ENCODE data around the gene C1RL.

C1RL gene

DNA sequence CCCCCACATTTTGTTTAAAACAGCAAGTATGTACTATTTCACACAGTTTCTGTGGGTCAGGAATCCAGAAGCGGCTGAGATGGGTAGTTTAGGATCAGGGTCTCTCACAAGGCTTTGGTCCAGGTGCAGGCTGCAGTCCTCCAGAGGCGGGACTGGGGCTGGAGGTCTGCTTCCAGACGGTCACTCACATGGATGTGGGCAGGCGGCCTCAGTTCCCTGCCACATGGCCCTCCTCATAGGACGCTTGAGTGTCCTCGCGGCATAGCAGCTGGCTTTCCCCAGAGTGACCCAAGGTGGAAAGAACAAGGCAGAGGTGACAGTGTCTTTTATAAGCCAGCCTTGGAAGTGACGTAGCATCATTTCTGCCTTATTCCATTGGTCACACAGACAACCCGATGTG lies 7.9 kb upstream of the C1RL start:
- in situ Hi-C loops (cut with HindIII; ENCODE audit: low sequenced_read_pairs): no loop called here

DNA sequence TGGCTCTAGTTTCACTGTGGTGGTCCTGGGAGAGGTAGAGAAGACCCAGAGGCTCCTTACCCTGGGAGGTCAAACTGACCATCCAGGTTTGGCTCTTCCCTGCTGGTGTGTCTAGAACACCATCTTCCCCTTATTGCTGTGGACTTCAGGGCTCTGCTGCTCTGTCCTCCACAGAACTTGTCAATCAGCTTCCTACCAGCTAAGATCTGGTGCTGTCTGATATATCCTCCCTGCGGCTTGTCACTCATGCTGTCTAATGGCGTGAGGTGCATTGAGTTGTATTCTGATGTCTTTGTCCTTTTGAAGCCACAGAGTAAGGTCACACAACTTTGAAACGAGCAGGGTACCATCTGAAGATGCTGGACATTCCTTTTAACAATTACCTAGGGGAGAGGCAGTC lies 7.2 kb upstream of the C1RL start:
- in situ Hi-C loops (cut with HindIII; ENCODE audit: low sequenced_read_pairs): no loop called here

- in situ Hi-C loops (cut with HindIII; ENCODE audit: low sequenced_read_pairs): no loop called here
These were observed 5.8 kb upstream of the C1RL start for GRCh38 chr12:7114851-7115250.

- in situ Hi-C loops (cut with HindIII; ENCODE audit: low sequenced_read_pairs): no loop called here
These were observed 5.0 kb upstream of the C1RL start for GRCh38 chr12:7114008-7114407.

DNA sequence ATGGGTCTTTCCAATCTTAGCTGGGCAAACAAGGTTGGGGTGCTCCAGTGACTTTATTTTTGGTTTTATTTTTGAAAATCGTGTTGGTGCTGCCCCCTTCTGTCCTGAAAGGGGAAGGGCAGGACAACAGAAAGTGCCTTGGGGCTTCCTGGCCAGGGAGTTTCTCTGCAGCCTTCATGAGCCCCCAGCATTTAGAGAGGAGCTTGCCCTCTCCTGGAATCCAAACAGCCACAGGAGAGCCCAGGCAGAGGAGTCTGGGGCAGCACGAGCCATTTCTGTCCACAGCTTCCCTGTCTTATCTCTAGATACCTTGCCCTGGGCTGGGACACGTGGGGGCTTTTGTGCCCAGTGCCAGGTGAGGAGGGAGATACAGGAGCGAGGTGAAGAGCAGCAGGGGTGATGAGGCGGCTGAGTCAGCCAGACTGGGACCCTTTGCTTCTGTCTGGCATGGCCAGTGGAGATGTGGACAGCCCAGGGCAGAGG lies 4.4 kb upstream of the C1RL start:
- in situ Hi-C loops (cut with HindIII; ENCODE audit: low sequenced_read_pairs): no loop called here

DNA sequence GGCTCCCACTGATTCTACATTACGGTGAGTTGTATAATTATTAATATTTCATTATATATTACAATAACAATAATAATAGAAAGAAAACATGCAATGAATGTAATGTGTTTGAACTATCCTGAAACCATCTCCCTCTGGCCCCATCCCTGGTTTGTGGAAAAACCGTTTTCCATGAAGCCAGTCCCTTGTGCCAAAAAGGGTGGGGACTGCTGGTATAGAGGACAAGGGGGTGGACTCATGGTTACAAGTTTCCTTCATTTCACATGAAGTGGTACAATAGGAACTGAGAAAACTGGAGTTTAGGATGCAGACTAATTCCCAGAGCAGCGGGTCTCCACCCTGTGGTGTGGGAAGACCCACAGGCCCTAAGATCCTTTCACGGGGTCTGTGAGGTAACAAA lies 3.0 kb upstream of the C1RL start:
- in situ Hi-C loops (cut with HindIII; ENCODE audit: low sequenced_read_pairs): no loop called here

DNA sequence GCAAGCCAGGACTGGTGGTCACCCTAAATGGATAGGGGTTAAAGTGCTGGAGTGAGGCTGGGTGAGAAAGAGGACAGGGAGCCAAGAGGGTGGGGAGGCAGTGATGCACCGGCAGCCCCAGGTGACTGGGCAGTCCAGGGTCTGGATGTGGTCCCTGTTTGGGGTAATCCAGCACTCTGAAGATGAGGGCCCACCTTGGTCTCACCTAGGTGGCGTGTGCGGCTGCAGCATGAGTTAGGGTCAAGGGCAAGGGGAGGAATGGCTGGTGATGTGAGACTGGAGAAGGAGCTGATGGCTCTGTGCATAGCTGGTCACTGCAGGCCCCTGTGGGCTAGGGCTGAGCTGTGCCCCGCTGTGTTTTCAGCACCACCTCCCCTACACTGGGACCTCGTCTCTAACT lies 1.6 kb upstream of the C1RL start:
- in situ Hi-C loops (cut with HindIII; ENCODE audit: low sequenced_read_pairs): no loop called here

GRCh38 chr12:7109572-7109920 lies 532 bp upstream of the C1RL start:
- in situ Hi-C loops (cut with HindIII; ENCODE audit: low sequenced_read_pairs): loop anchor here (10.0 kb wide), 1 partner anchor 55 kb away; no protein-coding TSS in a partner anchor

DNA sequence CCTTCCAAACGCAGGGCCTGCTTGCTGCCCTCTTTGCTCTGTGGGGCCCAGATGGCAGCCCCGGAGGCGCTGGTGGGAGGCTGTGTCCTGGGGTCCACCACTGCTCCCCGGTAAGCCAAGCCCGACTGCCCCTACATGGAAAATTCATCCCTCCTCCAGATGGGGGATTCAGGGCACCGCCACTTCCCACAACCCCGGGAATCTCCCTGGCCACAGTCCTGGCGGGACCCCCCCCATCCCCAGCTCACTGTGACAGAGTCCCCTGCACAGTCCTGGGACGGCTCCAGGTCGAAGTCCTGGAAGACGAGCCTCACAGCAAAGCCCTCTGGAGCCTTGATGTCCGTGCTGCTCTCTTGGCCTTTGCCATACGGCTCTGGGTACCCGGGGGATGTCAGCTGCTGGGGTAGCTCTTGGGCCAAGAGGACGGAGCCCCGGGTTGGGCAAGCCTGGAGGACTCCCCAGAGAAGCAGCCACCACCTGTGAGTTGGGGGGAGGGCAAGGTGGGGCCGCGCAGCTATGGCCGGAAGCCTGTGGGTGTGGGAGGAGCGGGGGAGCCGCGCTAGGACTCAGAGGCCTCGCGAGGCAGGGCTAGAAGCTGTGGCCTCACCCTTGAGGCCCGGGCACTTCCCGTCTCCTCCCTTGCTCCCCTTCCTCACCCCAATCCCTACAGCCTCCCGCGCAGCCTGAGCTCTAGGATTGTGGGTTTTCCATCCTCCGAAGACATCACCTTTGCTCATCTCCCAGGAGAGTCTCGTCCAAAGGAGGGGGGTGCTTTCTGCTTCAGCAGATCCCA lies 815 bp downstream of the C1RL start:
- in situ Hi-C loops (cut with HindIII; ENCODE audit: low sequenced_read_pairs): loop anchor here (10.0 kb wide), 1 partner anchor 57 kb away; no protein-coding TSS in a partner anchor

DNA sequence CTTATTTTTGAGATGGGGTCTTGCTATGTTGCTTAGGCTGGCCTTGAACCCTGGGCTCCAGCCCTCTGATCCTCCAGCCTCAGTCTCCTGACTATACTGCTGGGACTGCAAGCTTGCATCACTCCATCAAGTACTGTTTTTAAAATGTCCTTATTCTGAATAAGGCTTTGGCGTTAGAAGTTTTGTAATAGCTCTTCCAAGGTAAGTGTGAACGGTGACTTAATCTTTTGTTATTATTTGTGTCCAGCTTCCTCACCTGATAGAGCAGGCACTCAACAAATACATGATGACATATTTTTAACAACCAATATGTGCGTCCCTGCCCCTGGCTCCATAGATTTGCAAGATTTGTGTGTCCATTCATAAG lies 1.4 kb downstream of the C1RL start:
- in situ Hi-C loops (cut with HindIII; ENCODE audit: low sequenced_read_pairs): loop anchor here (10.0 kb wide), 1 partner anchor 57 kb away; no protein-coding TSS in a partner anchor

DNA sequence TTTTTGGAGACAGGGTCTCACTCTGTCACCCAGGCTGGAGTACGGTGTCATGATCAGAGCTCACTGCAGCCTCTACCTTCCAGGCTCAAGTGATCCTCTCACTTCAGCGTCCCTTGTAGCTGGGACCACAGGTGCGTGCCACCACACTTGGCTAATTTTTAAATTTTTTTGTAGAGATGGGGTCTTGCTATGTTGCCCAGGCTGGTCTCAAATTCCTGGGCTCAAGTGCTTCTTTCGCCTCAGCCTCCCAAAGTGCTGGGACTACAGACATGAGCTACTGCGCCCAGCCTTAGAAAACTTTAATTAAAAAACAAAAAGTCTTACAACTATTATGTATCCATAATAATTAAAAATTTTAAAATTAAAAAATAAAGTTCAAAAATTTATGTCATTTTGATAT lies 1.8 kb downstream of the C1RL start:
- in situ Hi-C loops (cut with HindIII; ENCODE audit: low sequenced_read_pairs): loop anchor here (10.0 kb wide), 1 partner anchor 58 kb away; no protein-coding TSS in a partner anchor

DNA sequence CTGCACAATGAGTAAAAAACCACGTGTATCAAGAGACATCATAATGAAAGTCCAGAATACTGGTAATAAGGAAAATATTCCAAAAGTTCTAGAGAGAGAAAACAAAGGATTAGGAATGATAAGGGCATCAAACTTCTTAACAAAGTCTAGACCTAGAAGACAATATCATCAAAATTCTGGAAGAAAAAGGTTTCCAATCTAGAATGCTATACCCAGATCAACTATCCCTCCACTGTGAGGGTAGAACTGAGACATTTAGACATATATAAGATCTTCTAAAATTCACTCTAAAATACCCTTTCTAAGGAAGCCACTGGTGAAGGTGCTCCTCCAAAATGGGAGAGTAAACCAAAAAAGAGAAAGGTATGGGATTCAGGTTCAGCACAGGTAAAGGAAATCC lies 2.9 kb downstream of the C1RL start:
- in situ Hi-C loops (cut with HindIII; ENCODE audit: low sequenced_read_pairs): loop anchor here (10.0 kb wide), 1 partner anchor 59 kb away; no protein-coding TSS in a partner anchor

DNA sequence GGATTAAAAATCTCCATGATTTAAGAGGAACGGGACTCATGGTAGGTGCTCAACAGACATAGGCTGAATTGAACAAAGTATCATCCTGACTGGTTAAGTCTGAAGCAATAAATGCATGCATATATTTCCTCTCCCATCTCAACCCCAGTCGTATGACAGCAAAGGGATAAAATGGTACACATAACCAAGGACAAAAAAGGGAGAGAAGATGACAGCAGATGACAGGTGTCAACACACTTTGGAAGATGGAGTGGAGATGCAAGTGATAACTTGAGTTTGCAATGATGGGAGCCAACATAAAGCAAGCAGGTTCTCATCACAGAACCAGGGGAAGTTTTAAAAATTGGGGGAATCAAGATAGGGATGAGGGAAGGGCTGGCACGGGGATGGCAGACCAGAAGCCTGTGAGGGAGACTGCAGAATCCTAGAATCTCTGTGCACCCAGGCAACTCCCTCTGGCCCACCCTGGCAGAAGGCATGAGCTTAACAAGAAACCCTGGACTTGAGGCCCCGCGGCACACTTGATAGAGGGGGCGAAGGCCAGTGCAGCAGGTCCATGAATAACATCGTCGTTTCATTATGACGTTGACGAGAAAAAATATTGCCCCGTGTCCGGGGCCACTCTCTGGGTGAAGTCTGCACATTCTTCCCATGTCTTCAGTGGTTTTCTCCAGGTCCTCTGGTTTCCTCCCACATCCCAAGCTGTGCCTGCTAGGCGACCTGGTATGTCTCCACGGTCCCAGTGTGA lies 5.0 kb downstream of the C1RL start:
- in situ Hi-C loops (cut with HindIII; ENCODE audit: low sequenced_read_pairs): loop anchor here (10.0 kb wide), 1 partner anchor 61 kb away; no protein-coding TSS in a partner anchor

- in situ Hi-C loops (cut with HindIII; ENCODE audit: low sequenced_read_pairs): loop anchor here (10.0 kb wide), 1 partner anchor 62 kb away; no protein-coding TSS in a partner anchor
These were observed 6.4 kb downstream of the C1RL start for GRCh38 chr12:7102582-7102981.

DNA sequence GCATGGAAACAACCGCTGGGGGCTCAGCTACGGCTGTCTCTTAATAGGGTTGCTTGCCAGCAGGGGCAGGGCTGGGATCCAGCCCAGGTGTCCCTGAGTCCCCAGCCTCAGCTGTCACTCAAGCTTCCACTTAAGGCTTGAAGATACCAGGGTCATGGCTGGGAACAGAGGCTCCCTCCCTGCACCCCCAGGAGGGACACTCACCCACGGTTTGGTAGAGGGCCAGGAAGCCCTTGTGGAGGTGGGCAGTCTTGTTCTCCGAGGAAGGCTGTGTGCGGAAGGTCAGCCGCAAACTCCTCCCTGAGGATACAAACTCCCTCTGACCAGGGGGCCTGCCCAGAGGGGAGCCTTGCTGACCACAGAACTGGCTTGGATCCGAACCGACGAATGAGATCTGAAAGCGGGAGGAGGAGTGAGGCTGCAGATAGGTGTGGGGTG lies 7.3 kb downstream of the C1RL start:
- in situ Hi-C loops (cut with HindIII; ENCODE audit: low sequenced_read_pairs): loop anchor here (10.0 kb wide), 1 partner anchor 63 kb away; no protein-coding TSS in a partner anchor

DNA sequence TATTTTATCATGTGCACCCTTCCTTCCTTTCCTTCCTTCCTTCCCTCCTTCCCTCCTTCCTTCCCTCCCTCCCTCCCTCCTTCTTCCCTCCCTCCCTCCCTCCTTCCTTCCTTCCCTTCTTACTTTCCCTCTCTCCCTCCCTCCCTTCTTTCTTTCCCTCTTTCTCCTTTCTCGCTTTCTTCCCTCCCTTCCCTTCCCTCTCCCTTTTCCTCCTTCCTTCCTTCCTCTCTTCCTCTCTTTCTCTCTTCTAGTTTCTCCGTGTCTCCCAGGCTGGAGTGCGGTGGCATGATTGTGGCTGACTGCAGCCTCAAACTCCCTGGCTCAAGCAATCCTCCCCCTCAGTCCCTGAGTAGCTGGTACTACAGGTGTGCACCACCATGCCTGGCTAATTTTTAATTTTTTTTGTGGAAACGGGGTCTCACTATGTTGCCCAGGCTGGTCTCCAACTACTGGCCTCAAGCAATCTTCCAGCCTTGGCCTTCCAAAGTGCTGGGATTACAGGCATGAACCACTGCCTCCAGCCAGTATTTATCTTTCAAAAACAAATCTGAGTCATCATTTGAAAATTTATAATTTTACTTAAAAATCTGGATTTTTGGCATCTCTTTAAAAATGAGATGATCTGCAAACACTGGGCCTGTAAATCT lies 7.8 kb downstream of the C1RL start:
- in situ Hi-C loops (cut with HindIII; ENCODE audit: low sequenced_read_pairs): loop anchor here (10.0 kb wide), 1 partner anchor 64 kb away; no protein-coding TSS in a partner anchor

GRCh38 chr12:7100239-7100638 lies 8.8 kb downstream of the C1RL start:
- in situ Hi-C loops (cut with HindIII; ENCODE audit: low sequenced_read_pairs): loop anchor here (10.0 kb wide), 1 partner anchor 65 kb away; no protein-coding TSS in a partner anchor

DNA sequence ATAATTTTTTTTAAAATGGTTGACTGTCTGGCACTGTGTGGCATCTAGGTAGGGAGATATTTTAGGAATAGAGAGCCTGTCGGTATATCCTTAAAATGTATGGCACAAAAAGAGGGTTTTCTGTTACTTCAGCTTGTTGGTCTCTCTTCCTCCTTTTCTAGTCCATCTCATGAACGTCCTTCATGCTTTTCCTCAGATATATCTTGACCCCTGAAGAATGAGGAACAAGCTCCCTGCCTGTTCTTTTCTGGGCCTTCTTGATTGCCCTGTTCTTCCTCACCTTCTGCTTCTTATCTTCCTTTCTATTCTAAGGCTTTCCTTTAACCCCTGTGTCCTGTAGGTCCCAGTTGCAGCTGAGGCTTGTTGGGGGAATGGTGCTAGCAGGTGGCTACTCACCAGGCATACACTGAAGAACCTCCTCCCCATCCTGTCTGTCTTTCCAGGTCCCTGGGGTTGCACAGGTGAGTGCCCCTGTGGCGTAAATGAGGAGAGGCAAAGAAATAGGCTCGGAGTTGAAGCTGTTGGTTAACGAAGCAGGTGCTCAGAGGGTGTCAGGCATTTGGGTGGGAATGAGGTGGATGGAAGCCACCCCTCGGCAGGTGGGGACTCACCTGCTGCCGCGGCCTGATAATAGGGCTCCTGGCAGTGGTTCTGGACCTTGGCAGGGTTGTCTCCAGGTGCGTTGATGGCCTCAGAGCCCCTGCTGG lies 9.6 kb downstream of the C1RL start:
- in situ Hi-C loops (cut with HindIII; ENCODE audit: low sequenced_read_pairs): no loop called here

DNA sequence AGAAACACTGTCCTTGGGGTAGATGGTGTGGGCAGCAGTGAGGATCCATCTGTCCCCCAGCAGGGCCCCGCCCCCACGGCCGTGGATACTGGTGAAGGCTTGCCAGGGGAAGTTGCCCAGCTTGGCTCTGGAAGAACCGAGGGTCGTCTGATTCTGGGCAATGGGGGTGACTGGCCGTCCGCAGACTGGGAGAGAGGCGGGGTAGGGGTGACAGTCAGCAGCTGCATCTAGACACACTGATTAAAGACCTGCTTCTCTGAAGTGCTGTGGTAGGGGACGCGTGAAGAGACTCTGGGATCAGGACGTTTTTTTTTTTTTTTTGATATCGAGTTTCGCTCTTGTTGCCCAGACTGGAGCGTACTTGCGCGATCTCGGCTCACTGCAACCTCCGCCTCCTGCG lies 12.0 kb downstream of the C1RL start:
- in situ Hi-C loops (cut with HindIII; ENCODE audit: low sequenced_read_pairs): no loop called here
